HG02610 (cell line): ENCODE results near the gene P2RY6.
A peak's percentile ranks its signal among the peaks of the same experiment; 100 is the strongest.

Experiments
- ATAC-seq: cut with Tn5 transposase; IDR thresholded peaks from one replicate; pipeline ENCODE4 v1.9.1; 2021; ENCODE audit warnings: mild to moderate bottlenecking, moderate library complexity; ENCODE audit not compliant: unreplicated experiment

The P2RY6 gene

GRCh38 chr11:73293356-73293936 is 21.3 kb downstream of the P2RY6 start:
- ATAC-seq: no peak

- ATAC-seq: no peak
Measured at GRCh38 chr11:73294604-73295003, 22.5 kb downstream of the P2RY6 start.

DNA sequence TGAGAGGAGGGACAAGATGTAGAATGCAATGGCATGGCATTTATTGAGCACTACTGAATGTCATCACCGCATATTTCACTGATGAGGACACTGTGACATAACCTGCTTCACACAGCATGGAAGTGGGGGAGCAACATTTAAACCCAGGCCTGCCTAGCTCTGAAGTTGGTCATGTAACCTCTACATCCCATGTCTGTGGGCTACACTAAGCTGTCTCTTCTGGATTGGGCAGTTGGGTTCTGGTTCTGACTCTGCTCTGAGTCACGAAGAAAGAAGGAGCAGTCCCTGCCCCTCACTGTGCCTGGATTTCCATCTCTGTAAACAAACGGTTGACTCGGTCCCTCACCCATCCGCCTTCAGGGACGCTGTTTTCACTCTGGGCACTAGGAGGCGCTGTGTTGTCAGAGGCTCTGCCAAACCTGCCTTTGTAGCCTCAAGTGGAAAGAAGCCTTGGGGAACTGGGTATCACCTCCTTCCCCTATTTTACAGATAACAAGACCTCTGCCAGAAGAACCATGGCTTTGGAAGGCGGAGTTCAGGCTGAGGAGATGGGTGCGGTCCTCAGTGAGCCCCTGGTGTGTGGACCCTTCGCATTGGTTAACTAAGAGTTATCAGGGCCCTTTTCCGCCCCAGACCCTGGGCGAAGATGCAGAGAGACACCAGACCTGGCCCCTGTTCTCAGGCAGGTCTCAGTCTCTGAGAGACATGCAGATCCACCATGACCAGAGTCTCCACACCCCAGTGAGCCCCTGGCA is 23.3 kb downstream of the P2RY6 start:
- peak; percentile 53 for ATAC-seq

- no peak for ATAC-seq
Measured at GRCh38 chr11:73295996-73296318, 23.8 kb downstream of the P2RY6 start.

- no peak for ATAC-seq
Measured at GRCh38 chr11:73296501-73297230, 24.5 kb downstream of the P2RY6 start.

- ATAC-seq: no peak
Measured at GRCh38 chr11:73297231-73297590, 25.1 kb downstream of the P2RY6 start.

- no peak for ATAC-seq
Measured at GRCh38 chr11:73297702-73298101, 25.6 kb downstream of the P2RY6 start.

GRCh38 chr11:73298233-73298632 is 26.1 kb downstream of the P2RY6 start:
- no peak for ATAC-seq

DNA sequence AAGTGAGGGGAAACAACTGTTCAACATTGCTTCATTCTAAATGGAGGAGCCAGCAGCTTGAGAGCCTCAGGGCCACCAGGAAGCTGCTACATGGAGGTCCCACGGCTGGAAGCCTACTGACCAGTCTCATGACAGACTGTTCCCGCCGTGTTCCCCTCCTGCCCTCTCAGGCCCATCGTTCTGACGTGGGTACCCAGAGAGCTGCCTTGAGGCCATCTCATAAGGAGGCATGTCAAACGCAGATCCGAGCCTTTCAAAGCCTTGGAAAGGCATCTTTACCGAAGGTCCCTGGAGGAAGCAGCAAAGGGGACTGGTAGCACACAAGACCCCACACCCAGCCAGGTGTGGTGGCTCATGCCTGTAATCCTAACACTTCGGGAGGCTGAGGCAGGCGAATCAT is 27.6 kb downstream of the P2RY6 start:
- ATAC-seq: no peak

GRCh38 chr11:73306069-73306841 is 34.1 kb downstream of the P2RY6 start:
- ATAC-seq: no peak

- ATAC-seq: no peak
Measured at GRCh38 chr11:73306977-73307322, 34.8 kb downstream of the P2RY6 start.

GRCh38 chr11:73307323-73308002 is 35.3 kb downstream of the P2RY6 start:
- ATAC-seq: peak; percentile 45

- ATAC-seq: peak; percentile 29
Measured at GRCh38 chr11:73308003-73308960, 36.1 kb downstream of the P2RY6 start, which contains the start of gene ARHGEF17. TSS of gene ARHGEF17 (plus strand) at chr11:73308276. CDS start at chr11:73308639, 363 bp downstream.

DNA sequence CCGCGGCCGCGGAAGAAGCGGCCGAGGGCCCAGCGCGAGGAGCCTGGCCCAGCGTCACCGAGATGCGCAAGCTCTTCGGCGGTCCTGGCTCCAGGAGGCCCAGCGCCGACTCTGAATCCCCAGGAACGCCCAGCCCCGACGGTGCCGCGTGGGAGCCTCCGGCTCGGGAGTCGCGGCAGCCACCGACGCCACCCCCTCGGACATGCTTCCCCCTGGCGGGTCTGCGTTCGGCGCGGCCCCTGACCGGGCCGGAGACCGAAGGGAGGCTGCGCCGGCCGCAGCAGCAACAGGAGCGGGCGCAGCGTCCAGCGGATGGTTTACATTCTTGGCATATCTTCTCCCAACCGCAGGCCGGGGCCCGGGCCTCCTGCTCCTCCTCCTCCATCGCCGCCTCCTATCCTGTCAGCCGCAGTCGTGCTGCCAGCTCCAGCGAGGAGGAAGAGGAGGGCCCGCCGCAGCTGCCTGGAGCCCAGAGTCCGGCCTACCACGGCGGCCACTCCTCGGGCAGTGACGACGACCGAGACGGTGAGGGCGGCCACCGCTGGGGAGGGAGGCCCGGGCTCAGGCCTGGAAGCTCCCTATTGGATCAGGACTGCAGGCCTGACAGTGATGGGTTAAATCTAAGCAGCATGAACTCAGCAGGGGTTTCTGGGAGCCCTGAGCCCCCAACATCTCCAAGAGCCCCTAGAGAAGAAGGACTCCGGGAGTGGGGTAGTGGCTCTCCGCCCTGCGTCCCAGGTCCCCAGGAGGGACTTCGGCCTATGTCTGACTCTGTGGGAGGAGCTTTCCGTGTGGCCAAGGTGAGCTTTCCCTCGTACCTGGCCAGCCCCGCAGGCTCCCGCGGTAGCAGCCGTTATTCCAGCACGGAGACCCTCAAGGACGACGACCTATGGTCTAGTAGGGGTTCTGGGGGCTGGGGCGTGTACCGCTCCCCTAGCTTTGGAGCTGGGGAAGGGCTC is 37.1 kb downstream of the P2RY6 start:
- ATAC-seq: no peak

DNA sequence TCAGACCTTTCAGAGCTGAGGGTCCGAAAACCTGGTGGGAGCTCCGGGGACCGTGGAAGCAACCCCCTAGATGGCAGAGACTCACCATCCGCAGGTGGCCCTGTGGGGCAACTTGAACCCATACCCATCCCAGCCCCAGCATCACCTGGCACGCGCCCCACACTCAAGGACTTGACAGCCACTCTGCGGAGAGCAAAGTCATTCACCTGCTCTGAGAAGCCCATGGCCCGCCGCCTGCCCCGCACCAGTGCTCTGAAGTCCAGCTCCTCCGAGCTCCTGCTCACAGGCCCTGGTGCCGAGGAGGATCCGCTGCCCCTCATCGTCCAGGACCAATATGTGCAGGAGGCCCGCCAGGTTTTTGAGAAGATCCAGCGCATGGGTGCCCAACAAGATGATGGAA is 37.9 kb downstream of the P2RY6 start:
- ATAC-seq: no peak

GRCh38 chr11:73310661-73311393 is 38.7 kb downstream of the P2RY6 start:
- ATAC-seq: no peak

GRCh38 chr11:73311394-73311869 is 39.3 kb downstream of the P2RY6 start:
- ATAC-seq: no peak

- no peak for ATAC-seq
Measured at GRCh38 chr11:73312036-73312435, 39.9 kb downstream of the P2RY6 start.
